HCT116 (cell line): ENCODE results near the gene POLR1B. TPM values are rescaled to one million over a fixed set of nuclear protein-coding genes. Genes with fewer than 3 reads are reported as not detected.

Experiments
- ATAC-seq: fragments of 200-7000 bp; cut with Tn5 transposase; 2 replicates; pipeline ENCODE4 v1.9.1; 2020; ENCODE audit warnings: mild to moderate bottlenecking, moderate library complexity
- BruUV-seq: library from RNA; stranded (reverse); fragments of 400-500 nt; replicated peaks from 2 replicates; lab custom pipeline; 2021; lab: Mats Ljungman, UMichigan
- CTCF ChIA-PET: fragments of 300-600 bp; sonication (Branson Sonifier 250); formaldehyde crosslinking; loops from one replicate; lab custom pipeline; 2021; ENCODE audit warnings: antibody characterized with exemption; lab: Charles Lee
- POLR2A ChIA-PET: fragments of 300-600, 350-600 bp; sonication (Branson Sonifier 250); formaldehyde crosslinking; loops from one replicate; lab custom pipeline; 2021; ENCODE audit warnings: antibody characterized with exemption; lab: Charles Lee
- RAD21 ChIA-PET, 2 experiments: fragments of 300-600 bp; sonication (Branson Sonifier 250); formaldehyde crosslinking; loops; one replicate each; lab custom pipeline; 2023; ENCODE audit warnings: low total read pairs in 2 of 2; ENCODE audit not compliant: uncharacterized antibody in 2 of 2, unreplicated experiment in 2 of 2, low non-redundant PET in 1 of 2; lab: Charles Lee
- DNase-seq: peaks from one replicate; pipeline ENCODE4 v3.0.0-alpha.2; 2010; ENCODE audit warnings: low read depth, low spot score
- H2AFZ ChIP-seq: fragments of 200-600 bp; shearing (Covaris generic), sonication (generic); 2 replicates; pipeline ENCODE4 v1.6.1; 2017; ENCODE audit warnings: low read depth, mixed run types, mixed read lengths, antibody characterized with exemption, low read length; ENCODE audit not compliant: poor library complexity, severe bottlenecking
- H3K27ac ChIP-seq: 2 replicates; pipeline ENCODE4 v1.5.1; 2012; ENCODE audit warnings: low read depth, low read length
- H3K27me3 ChIP-seq: fragments of 200-600 bp; sonication (generic); 2 replicates; pipeline ENCODE4 v1.6.1; 2016; ENCODE audit warnings: mixed run types, low read length, mixed read lengths; ENCODE audit not compliant: insufficient read depth
- H3K36me3 ChIP-seq, 2 experiments: fragments of 200-500 bp in 1 of 2; fragments of 200-600 bp in 1 of 2; sonication (Bioruptor generic) in 1 of 2; sonication (generic) in 1 of 2; 2 replicates each; pipeline versions ENCODE4 v1.5.1 to v1.6.1; 2014 to 2016; ENCODE audit warnings: low read length in 2 of 2, inconsistent platforms in 1 of 2, mixed read lengths in 1 of 2, mixed run types in 1 of 2; ENCODE audit not compliant: insufficient read depth in 2 of 2, control insufficient read depth in 1 of 2
- H3K4me1 ChIP-seq, 2 experiments: fragments of 200-600 bp in 1 of 2; sonication (generic) in 1 of 2; 2 replicates each; pipeline versions ENCODE4 v1.5.1 to v1.6.1; 2012 to 2017; ENCODE audit warnings: low read length in 2 of 2, inconsistent platforms in 1 of 2, mild to moderate bottlenecking in 1 of 2, mixed read lengths in 1 of 2, mixed run types in 1 of 2, moderate library complexity in 1 of 2; ENCODE audit not compliant: insufficient read depth in 2 of 2, control insufficient read depth in 1 of 2
- H3K4me2 ChIP-seq: fragments of 200-600 bp; sonication (generic); 2 replicates; pipeline ENCODE4 v1.6.1; 2017; ENCODE audit warnings: mixed run types, low read length, mixed read lengths
- H3K4me3 ChIP-seq, 2 experiments: fragments of 200-600 bp in 1 of 2; sonication (generic) in 1 of 2; replicated peaks in 1 of 2; 2 replicates each; pipeline ENCODE4 v1.5.1; 2011 to 2016; ENCODE audit warnings: low read length in 2 of 2, control low read depth in 1 of 2, low read depth in 1 of 2, mild to moderate bottlenecking in 1 of 2, mixed read lengths in 1 of 2, mixed run types in 1 of 2
- H3K79me2 ChIP-seq: fragments of 200-600 bp; sonication (generic); 2 replicates; pipeline ENCODE4 v1.6.1; 2017; ENCODE audit warnings: mild to moderate bottlenecking, mixed run types, low read length, moderate library complexity, mixed read lengths; ENCODE audit not compliant: insufficient read depth
- H3K9ac ChIP-seq: fragments of 200-600 bp; sonication (generic); 2 replicates; pipeline ENCODE4 v1.6.1; 2016; ENCODE audit warnings: low read length, mixed read lengths
- H3K9me2 ChIP-seq: fragments of 200-600 bp; sonication (generic), shearing (Covaris generic); 2 replicates; pipeline ENCODE4 v1.6.1; 2017; ENCODE audit warnings: mixed run types, mild to moderate bottlenecking, moderate library complexity; ENCODE audit not compliant: insufficient read depth
- H3K9me3 ChIP-seq, 2 experiments: fragments of 200-500 bp in 1 of 2; fragments of 200-600 bp in 1 of 2; sonication (Bioruptor generic) in 1 of 2; sonication (generic) in 1 of 2; 2 replicates each; pipeline ENCODE4 v1.6.1; 2014 to 2017; ENCODE audit warnings: low read length in 2 of 2, mixed read lengths in 2 of 2, inconsistent platforms in 1 of 2, low read depth in 1 of 2, mild to moderate bottlenecking in 1 of 2, mixed run types in 1 of 2, moderate library complexity in 1 of 2; ENCODE audit not compliant: control insufficient read depth in 1 of 2, insufficient read depth in 1 of 2
- H4K20me1 ChIP-seq: fragments of 200-600 bp; sonication (generic), shearing (Covaris generic); 2 replicates; pipeline ENCODE4 v1.6.1; 2017; ENCODE audit warnings: mixed run types, mild to moderate bottlenecking, moderate library complexity; ENCODE audit not compliant: insufficient read depth
- CBX3 ChIP-seq: IDR thresholded peaks from 2 replicates; pipeline ENCODE4 v1.6.1; 2012; ENCODE audit warnings: low read depth
- CEBPB ChIP-seq: IDR thresholded peaks from 2 replicates; pipeline ENCODE4 v1.6.1; 2012; ENCODE audit warnings: low read depth
- EGR1 ChIP-seq: IDR thresholded peaks from 2 replicates; pipeline ENCODE4 v1.6.1; 2012; ENCODE audit warnings: low read depth
- ELF1 ChIP-seq: IDR thresholded peaks from 2 replicates; pipeline ENCODE4 v1.6.1; 2012; ENCODE audit warnings: low read depth, borderline replicate concordance
- EZH2 ChIP-seq: fragments of 200-600 bp; sonication (generic); IDR thresholded peaks from 2 replicates; pipeline ENCODE4 v1.6.1; 2017; ENCODE audit warnings: antibody characterized with exemption, mixed run types
- JUND ChIP-seq: IDR thresholded peaks from 2 replicates; pipeline ENCODE4 v1.6.1; 2012
- POLR2A ChIP-seq: IDR thresholded peaks from 2 replicates; pipeline ENCODE4 v1.7.0; 2011; ENCODE audit warnings: borderline replicate concordance; ENCODE audit not compliant: insufficient read depth, insufficient read length; ENCODE audit errors: extremely low read depth
- POLR2AphosphoS5 ChIP-seq: IDR thresholded peaks from 2 replicates; pipeline ENCODE4 v1.6.1; 2011; ENCODE audit warnings: mild to moderate bottlenecking, low read depth, low read length, moderate library complexity
- RAD21 ChIP-seq: IDR thresholded peaks from 2 replicates; pipeline ENCODE4 v1.6.1; 2012; ENCODE audit warnings: low read depth, mild to moderate bottlenecking
- SIN3A ChIP-seq: IDR thresholded peaks from 2 replicates; pipeline ENCODE4 v1.6.1; 2012; ENCODE audit warnings: low read depth
- SP1 ChIP-seq: IDR thresholded peaks from 2 replicates; pipeline ENCODE4 v1.6.1; 2012; ENCODE audit warnings: low read depth
- SRF ChIP-seq: IDR thresholded peaks from 2 replicates; pipeline ENCODE4 v1.6.1; 2012; ENCODE audit warnings: low read depth
- TCF7L2 ChIP-seq: IDR thresholded peaks from 2 replicates; pipeline ENCODE4 v1.7.0; 2011; ENCODE audit warnings: borderline replicate concordance, inconsistent platforms; ENCODE audit not compliant: insufficient read depth, insufficient read length; ENCODE audit errors: extremely low read depth
- YY1 ChIP-seq: IDR thresholded peaks from 2 replicates; pipeline ENCODE4 v1.6.1; 2011; ENCODE audit warnings: low read length, low read depth, moderate library complexity, mild to moderate bottlenecking; ENCODE audit not compliant: insufficient replicate concordance; ENCODE audit errors: extremely low read depth
- intact Hi-C: fragments of 100-400 bp; cut with micrococcal nuclease; formaldehyde crosslinking; loops from 2 replicates; pipeline ENCODE4 v1.10.0; 2022
- total RNA-seq: library from RNA; stranded (reverse); gene quantifications from one replicate; pipeline ENCODE4 v1.2.1, GENCODE V29; 2021; ENCODE audit not compliant: unreplicated experiment
- TF ChIP-seq, protein P1 (sequence below): IDR thresholded peaks from 2 replicates; pipeline ENCODE4 v1.6.1; 2012
- TF ChIP-seq, protein P2 (sequence below): IDR thresholded peaks from 2 replicates; pipeline ENCODE4 v1.6.1; 2012
- TF ChIP-seq, protein P3 (sequence below): IDR thresholded peaks from 2 replicates; pipeline ENCODE4 v1.6.1; 2012; ENCODE audit warnings: low read depth
- TF ChIP-seq, protein P4 (sequence below): IDR thresholded peaks from 2 replicates; pipeline ENCODE4 v1.6.1; 2011; ENCODE audit warnings: mild to moderate bottlenecking, low read length, moderate library complexity; ENCODE audit not compliant: insufficient replicate concordance; ENCODE audit errors: extremely low read depth
- TF ChIP-seq, protein P5 (sequence below), 3 experiments: fragments of 200-600 bp in 1 of 3; sonication (generic) in 1 of 3; IDR thresholded peaks in 2 of 3; conservative IDR thresholded peaks in 1 of 3; 2 replicates each; pipeline ENCODE4 v1.5.1; 2012 to 2017; ENCODE audit warnings: low read depth in 2 of 3, low read length in 2 of 3, antibody characterized with exemption in 1 of 3, borderline replicate concordance in 1 of 3, control low read depth in 1 of 3, mild to moderate bottlenecking in 1 of 3, mixed read lengths in 1 of 3, mixed run types in 1 of 3, moderate library complexity in 1 of 3; ENCODE audit not compliant: insufficient read depth in 1 of 3

POLR1B gene
- total RNA-seq, 1 experiment from 2014 or later = 57.7 TPM

DNA sequence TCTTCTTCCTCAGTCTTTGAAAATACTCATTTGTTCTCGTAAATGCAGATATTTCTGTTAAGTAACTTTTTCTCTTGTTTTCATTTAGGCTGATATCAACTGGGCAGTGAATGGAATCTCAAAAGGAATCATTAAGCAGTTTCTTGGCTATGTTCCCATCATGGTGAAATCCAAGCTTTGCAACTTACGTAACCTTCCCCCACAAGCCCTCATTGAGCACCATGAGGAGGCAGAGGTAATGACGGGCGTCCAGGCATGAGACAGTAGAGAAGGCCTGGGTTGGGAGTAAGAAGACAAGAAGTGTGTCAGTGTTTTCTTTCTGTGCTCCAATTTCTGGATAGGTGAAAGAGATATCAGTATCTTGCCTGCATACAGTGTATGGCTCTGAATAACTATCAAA is 5.1 kb downstream of the POLR1B start:
- Histone ChIP-seq H3K36me3 (peaks cover 40 to 56% of the 10 kb centered on the region in 2 experiments), H3K4me3 (no peak overlapping the region), H4K20me1 (peaks cover 18% of the 10 kb centered on the region; the same call in 1 of the 2 replicates), H2AFZ (no peak overlapping the region), H3K27ac (no peak overlapping the region), H3K27me3 (no peaks in the 10 kb centered on the region), H3K79me2 (peaks cover 99% of the 10 kb centered on the region), H3K9me3 (no peaks in the 10 kb centered on the region), H3K9ac (no peak overlapping the region), H3K4me1 (peaks cover 5 to 8% of the 10 kb centered on the region in 2 experiments; a peak in 3 of 4 replicates), H3K4me2 (no peak overlapping the region), H3K9me2 (no peaks in the 10 kb centered on the region)
- POLR2A ChIA-PET = no interaction called here
- ATAC-seq (no peak), DNase-seq (no peak)
- RAD21 ChIA-PET = no interaction called here
- CTCF ChIA-PET = no interaction called here
- intact Hi-C loops = no loop called here
- BruUV-seq = no TSS peak
- TF ChIP-seq, protein P1, sequence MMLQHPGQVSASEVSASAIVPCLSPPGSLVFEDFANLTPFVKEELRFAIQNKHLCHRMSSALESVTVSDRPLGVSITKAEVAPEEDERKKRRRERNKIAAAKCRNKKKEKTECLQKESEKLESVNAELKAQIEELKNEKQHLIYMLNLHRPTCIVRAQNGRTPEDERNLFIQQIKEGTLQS = no peak
- TF ChIP-seq, protein P2, sequence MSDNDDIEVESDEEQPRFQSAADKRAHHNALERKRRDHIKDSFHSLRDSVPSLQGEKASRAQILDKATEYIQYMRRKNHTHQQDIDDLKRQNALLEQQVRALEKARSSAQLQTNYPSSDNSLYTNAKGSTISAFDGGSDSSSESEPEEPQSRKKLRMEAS = no peak
- no peak for TF ChIP-seq TCF7L2
- no peak for TF ChIP-seq CBX3
- TF ChIP-seq, protein P3, sequence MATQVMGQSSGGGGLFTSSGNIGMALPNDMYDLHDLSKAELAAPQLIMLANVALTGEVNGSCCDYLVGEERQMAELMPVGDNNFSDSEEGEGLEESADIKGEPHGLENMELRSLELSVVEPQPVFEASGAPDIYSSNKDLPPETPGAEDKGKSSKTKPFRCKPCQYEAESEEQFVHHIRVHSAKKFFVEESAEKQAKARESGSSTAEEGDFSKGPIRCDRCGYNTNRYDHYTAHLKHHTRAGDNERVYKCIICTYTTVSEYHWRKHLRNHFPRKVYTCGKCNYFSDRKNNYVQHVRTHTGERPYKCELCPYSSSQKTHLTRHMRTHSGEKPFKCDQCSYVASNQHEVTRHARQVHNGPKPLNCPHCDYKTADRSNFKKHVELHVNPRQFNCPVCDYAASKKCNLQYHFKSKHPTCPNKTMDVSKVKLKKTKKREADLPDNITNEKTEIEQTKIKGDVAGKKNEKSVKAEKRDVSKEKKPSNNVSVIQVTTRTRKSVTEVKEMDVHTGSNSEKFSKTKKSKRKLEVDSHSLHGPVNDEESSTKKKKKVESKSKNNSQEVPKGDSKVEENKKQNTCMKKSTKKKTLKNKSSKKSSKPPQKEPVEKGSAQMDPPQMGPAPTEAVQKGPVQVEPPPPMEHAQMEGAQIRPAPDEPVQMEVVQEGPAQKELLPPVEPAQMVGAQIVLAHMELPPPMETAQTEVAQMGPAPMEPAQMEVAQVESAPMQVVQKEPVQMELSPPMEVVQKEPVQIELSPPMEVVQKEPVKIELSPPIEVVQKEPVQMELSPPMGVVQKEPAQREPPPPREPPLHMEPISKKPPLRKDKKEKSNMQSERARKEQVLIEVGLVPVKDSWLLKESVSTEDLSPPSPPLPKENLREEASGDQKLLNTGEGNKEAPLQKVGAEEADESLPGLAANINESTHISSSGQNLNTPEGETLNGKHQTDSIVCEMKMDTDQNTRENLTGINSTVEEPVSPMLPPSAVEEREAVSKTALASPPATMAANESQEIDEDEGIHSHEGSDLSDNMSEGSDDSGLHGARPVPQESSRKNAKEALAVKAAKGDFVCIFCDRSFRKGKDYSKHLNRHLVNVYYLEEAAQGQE = no peak
- TF ChIP-seq EZH2 = no peak
- no peak for TF ChIP-seq EGR1
- TF ChIP-seq ELF1 = no peak
- no peak for TF ChIP-seq POLR2AphosphoS5
- no peak for TF ChIP-seq CEBPB
- no peak for TF ChIP-seq SRF
- no peak for TF ChIP-seq RAD21
- TF ChIP-seq, protein P4, sequence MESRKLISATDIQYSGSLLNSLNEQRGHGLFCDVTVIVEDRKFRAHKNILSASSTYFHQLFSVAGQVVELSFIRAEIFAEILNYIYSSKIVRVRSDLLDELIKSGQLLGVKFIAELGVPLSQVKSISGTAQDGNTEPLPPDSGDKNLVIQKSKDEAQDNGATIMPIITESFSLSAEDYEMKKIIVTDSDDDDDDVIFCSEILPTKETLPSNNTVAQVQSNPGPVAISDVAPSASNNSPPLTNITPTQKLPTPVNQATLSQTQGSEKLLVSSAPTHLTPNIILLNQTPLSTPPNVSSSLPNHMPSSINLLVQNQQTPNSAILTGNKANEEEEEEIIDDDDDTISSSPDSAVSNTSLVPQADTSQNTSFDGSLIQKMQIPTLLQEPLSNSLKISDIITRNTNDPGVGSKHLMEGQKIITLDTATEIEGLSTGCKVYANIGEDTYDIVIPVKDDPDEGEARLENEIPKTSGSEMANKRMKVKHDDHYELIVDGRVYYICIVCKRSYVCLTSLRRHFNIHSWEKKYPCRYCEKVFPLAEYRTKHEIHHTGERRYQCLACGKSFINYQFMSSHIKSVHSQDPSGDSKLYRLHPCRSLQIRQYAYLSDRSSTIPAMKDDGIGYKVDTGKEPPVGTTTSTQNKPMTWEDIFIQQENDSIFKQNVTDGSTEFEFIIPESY = no peak
- TF ChIP-seq JUND = no peak
- TF ChIP-seq, protein P5, sequence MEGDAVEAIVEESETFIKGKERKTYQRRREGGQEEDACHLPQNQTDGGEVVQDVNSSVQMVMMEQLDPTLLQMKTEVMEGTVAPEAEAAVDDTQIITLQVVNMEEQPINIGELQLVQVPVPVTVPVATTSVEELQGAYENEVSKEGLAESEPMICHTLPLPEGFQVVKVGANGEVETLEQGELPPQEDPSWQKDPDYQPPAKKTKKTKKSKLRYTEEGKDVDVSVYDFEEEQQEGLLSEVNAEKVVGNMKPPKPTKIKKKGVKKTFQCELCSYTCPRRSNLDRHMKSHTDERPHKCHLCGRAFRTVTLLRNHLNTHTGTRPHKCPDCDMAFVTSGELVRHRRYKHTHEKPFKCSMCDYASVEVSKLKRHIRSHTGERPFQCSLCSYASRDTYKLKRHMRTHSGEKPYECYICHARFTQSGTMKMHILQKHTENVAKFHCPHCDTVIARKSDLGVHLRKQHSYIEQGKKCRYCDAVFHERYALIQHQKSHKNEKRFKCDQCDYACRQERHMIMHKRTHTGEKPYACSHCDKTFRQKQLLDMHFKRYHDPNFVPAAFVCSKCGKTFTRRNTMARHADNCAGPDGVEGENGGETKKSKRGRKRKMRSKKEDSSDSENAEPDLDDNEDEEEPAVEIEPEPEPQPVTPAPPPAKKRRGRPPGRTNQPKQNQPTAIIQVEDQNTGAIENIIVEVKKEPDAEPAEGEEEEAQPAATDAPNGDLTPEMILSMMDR (IDR thresholded peaks at IDR 0.05 in 2 of 3, conservative IDR thresholded peaks at IDR 0.05 in 1 of 3; ENCODE audit: borderline replicate concordance in 1 of 3, insufficient read depth in 1 of 3, low read depth in 2 of 3, low read length in 2 of 3) = no peak
- no peak for TF ChIP-seq SIN3A
- no peak for TF ChIP-seq SP1
- no peak for TF ChIP-seq POLR2A
- no peak for TF ChIP-seq YY1
